ENCODE results near the gene HK3. TPM values are rescaled to one million over a fixed set of nuclear protein-coding genes. Genes with fewer than 3 reads are reported as not detected.

Gene HK3
- total RNA-seq, 2 donors from 2014 or later: 9.2 to 16.8 TPM

DNA sequence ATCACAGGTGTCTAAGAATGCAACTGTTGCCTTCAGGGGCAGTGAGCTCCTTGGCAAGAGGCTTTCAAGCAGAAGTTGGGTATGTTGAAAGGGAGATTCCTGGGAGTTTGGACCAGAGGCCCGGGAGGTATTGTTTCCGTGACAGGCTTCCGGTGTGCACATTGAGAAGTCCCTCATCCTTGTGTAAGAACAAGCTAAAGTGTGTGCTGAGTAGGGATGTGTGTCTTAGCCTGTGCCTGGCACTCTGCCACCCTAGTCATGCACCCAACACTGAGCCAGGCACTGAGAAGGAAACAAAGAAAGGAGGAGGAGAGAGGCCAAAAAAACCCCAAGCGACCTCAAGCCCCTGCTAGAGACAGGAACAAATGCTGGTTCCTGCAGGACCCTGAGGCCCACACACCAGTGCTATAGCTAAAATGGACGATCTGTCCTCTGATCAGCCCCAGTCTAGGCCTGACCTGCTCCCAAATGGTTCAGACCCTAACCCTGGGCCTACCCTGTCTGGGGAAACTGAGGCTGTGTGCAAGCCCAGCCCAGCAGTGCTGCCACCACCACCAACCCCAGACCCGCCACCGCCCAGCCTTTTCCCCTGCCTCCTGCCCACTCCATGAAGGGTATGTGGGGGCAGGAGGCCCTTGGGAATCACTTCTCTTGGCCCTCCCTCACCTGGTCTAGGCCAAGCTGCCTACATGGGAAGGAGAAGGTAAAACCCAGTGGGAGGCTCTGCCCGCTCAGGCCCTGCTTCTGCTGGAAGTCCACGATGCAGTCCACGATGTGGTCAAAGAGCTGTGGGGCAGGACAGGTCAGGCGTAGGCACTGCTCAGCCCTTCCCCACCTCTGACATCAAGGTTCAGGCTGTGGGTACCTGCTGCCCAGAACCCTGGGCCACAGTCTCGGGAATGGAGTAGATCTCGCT, 12.6 kb downstream of the HK3 start:
- DNase-seq (no peak), ATAC-seq (no peak)
- intact Hi-C loops (cut with DNase I): no loop called here

DNA sequence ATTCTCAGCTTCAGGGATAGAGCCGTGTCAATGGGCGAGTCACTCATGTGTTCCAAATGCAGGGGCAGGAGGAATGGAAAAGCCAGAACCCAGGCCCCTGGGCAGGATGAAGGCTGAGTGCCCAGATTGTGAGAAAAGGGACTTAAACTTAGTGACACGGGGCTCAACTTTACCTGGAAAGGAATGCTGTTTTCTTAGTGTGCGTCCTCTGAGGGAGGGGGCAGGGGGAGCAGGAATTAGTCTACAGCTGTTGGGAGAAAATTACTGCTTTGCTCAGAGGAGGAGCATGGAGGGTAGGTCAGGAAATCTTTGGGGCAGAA, 14.6 kb downstream of the HK3 start:
- intact Hi-C loops (cut with DNase I): no loop called here
- DNase-seq (no peak), ATAC-seq (no peak)

DNA sequence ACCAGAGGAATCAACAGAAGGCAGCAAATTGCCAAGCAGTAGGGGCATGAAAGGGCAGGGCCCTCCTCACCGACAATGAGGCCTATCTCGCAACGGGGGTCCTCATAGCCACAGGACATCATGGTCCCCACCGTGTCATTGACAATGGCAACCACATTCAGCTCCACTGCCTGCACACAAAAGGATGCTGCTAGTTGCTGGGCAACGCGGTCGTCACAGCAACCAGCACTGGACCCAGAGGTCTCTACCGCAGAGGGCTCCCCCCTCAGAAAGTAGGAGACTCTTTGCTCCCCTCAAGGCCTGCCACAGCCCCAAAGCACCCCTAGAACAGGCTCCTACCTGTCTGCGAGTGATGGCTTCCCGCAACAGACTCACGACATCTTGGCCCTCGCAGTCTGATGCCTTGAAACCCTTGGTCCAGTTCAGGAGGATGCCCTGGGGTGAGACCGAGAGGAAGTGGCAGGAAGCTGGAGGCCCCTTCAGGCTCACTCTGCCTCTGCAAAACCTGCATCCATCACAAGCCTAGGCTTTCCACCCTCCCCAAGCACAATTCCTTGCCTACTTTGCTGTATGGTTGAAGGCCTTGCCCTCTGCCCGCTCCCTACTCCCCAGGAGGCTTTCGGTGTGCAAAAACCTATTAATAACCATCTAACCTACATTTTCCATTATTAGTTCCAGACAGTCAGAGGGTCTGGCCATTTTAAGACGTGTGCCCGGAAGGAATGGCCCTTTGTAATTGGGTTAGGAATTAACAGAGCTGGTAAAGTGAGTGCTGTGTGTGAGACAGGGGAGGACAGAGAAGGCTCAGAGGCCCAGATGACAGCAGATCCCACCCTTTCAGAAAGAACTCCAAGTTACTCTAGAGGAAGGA, 15.2 kb downstream of the HK3 start:
- no peak for DNase-seq
- no peak for ATAC-seq
- intact Hi-C loops (cut with DNase I): no loop called here

DNA sequence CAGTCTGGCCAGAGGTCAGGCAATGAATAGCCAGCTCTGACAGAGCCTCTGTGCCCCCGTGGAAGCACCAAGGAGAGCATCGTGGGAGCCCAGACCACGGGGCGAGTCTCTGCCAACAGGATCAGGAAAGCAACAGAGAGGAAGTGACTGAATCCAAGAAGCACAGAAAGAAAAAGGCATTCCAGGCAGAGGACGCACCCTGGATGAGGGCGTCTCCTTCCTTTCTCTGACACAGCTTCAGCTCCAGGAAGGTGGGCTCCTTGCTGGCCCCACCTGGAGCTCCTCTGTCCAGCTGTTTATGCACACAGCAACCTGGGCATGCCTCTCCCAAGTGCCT, 16.6 kb downstream of the HK3 start:
- DNase-seq (no peak), ATAC-seq (no peak)
- intact Hi-C loops (cut with DNase I): no loop called here

DNA sequence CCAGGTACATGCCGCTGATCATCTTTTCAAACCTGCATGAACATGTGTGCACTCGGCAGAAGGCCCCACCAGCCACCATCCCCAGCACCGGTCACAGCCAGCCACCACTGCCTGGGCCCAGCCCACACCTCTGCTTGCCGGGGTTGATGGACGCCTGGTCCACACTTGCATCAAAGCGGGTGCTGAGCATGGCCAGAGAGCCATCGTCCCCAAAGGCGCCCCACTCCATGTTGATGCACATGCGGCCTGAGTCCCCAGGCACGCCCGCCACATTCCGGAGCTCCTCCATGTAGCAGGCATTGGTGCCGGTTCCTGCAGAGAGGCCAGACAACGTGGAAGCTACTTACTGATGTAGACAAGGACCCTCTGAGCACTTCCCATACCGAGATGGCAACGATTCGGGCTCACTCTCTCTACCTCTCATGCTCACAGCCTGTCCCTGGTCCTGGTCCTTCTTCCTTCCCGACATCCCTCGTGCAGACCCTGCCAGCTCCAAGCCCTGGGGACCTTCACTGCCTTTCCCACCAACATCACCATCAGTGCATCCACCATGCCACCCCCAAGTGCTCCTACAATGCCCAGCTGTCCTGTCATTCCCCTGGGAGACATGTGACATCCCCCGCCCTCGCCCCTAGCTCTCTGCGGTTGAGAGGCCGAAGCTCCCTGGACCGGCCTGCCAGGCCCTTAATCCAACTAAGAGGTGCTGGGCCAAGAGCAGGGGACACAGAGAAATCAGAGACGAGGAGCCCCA, 17.2 kb downstream of the HK3 start:
- intact Hi-C loops (cut with DNase I): no loop called here
- DNase-seq: no peak
- ATAC-seq: no peak

DNA sequence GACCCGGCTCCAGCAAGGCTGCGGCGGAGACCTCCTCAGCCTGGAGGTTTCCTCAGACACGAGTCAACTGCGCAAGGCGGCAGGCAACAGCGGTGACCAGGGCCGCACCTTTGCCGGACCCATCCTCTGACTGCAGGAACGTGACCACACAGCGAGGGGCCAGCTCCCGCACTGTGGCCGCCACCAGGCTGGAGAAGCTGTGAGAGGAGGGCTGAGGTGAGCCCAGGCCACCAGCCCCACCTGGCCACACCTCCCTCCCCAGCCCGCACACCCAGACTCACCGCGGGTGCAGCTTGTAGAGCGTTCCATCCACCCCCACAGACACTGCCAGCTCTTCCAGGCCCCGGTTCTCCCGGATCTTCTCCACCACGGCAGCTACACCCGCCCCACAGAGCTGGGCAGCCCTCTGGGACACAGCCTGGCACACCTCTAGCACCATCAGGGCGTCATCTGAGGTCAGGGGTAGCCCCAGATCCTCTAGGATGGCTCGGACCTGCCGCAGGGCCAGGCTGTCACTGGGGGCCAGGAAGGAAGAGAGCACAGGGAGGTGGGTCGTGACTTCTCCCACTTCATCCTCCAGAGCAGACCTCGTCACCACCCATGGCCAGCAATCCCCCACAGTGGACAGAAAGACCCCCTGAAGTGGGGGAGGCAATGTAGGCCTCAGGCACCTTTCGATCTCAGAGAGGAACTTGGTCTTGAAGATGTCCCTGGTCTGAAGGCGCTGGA, 18.0 kb downstream of the HK3 start:
- intact Hi-C loops (cut with DNase I): no loop called here
- DNase-seq (no peak), ATAC-seq (no peak)

DNA sequence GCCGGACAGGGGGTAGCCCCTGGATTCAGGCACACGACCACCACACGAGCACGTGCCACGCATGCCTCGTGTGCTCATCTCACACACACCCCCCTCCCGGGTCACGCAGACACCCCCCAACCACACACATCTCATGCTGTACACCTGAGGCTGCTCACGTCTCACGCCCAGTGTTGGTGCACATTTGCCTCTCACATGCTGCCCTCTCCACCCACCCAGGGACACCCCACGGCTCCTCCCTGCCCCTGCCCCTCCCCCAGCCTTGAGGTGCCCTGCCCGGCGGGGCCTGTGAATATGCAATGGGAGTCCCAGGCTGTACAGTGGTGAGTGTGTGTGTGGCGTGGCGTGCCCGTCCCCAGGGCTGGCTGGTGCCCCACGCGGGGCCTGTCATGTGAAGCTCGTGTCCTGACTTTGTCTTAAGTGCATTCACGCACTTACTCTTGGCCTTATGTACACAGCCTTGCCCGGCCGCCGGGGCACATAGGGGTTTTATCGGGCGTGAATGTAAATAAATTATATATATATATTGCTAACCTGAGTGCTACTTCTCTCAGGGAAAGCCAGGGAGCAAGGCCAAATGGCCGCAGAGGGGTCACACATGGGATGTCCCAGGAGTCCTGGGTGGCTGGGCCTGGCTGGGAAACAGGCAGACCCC, 18.7 kb downstream of the HK3 start:
- no peak for ATAC-seq
- DNase-seq: no peak
- intact Hi-C loops (cut with DNase I): no loop called here

DNA sequence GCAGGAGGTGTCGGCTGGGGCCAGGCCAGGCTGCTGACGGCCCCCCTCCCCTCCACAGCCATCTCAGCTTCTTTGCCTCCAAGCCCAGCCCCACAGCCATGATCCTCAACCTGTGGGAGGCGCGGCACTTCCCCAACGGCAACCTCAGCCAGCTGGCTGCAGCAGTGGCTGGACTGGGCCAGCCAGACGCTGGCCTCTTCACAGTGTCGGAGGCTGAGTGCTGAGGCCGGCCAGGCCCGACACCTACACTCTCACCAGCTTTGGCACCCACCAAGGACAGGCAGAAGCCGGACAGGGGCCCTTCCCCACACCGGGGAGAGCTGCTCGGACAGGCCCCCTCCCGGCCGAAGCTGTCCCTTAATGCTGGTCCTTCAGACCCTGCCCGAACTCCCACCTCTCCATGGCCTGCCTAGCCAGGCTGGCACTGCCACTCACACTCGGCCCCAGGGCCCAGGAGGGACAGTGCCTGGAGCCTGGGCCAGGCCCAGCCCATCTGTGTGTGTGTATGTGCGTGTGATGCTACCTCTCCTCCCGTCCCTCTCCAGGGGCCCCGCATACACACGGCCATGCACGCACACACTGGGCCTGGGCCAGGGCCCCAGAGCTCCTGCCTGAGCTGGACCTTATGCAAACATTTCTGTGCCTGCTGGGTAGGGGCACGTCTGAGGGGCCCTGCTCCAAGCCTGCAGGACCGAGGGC, 19.3 kb downstream of the HK3 start:
- no peak for ATAC-seq

DNA sequence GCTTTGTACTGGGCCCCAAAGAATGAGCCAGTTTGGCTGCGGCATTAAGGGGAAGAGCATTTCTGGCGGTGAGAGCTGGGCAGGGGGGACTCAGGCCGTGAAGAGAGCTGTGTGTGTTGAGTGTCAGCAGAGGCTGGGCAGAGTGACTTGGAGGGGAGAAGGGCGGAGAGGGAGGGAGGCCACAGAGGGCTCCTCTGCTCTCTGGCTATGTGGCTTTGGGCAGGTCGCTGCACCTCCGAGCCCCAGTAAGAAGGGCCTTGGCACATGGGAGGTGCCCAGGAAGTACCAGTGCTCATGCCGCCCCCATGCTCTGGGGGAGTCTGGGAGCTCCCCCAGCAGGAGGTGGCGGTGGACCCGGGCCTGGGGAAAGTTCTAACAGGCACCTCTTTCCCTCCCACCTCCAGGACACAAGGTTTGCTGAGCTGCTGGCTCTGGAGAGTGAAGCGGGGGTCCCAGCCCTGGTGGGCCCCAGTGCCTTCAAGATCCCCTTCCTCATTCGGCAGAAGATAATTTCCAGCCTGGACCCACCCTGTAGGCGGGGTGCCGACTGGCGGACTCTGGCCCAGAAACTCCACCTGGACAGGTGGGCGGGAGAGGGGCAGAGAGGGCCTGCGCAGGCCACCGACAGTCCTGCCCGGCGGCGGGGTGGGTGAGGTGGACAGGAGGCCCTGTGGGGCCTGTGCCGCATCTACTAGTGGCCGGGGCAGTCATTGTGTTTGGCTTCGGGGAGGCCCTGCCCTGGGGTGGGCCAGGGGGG, 20.1 kb downstream of the HK3 start:
- DNase-seq (no peak), ATAC-seq (no peak)
- intact Hi-C loops (cut with DNase I): no loop called here

More for the DNA sequence above, 19.3 kb downstream of the HK3 start:
- no peak for DNase-seq
- intact Hi-C loops (cut with DNase I): no loop called here

DNA sequence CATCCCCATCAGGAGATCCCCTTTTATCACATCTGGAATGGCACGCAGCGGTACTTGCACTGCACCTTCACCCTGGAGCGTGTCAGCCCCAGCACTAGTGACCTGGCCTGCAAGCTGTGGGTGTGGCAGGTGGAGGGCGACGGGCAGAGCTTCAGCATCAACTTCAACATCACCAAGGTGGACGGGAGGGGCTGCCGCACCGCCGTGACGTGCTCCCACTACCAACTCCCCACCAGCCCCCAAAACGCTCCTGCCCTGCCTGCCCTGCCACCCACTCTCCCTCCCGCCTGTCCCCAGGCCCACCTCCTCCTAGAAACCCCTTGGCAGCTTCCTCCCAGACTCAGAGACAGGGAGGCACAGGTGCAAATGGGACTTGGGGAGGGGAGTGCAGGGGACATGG, 20.7 kb downstream of the HK3 start:
- DNase-seq: no peak
- ATAC-seq: no peak
- intact Hi-C loops (cut with DNase I): no loop called here

DNA sequence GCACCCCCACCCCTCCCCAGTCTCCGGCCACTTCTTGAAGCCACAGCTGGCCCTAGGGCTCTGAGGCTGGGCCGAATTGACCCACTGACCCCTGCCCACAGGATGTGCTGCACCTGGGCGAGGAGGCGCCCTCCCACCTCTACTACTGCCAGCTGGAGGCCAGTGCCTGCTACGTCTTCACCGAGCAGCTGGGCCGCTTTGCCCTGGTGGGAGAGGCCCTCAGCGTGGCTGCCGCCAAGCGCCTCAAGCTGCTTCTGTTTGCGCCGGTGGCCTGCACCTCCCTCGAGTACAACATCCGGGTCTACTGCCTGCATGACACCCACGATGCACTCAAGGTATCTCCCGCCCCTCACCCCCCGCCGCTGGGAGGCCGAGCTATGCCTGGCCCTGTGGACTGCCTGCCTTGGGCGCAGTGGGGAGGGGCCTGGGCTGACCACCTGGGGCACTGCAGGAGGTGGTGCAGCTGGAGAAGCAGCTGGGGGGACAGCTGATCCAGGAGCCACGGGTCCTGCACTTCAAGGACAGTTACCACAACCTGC, 21.3 kb downstream of the HK3 start:
- no peak for DNase-seq
- intact Hi-C loops (cut with DNase I): no loop called here
- ATAC-seq: no peak

DNA sequence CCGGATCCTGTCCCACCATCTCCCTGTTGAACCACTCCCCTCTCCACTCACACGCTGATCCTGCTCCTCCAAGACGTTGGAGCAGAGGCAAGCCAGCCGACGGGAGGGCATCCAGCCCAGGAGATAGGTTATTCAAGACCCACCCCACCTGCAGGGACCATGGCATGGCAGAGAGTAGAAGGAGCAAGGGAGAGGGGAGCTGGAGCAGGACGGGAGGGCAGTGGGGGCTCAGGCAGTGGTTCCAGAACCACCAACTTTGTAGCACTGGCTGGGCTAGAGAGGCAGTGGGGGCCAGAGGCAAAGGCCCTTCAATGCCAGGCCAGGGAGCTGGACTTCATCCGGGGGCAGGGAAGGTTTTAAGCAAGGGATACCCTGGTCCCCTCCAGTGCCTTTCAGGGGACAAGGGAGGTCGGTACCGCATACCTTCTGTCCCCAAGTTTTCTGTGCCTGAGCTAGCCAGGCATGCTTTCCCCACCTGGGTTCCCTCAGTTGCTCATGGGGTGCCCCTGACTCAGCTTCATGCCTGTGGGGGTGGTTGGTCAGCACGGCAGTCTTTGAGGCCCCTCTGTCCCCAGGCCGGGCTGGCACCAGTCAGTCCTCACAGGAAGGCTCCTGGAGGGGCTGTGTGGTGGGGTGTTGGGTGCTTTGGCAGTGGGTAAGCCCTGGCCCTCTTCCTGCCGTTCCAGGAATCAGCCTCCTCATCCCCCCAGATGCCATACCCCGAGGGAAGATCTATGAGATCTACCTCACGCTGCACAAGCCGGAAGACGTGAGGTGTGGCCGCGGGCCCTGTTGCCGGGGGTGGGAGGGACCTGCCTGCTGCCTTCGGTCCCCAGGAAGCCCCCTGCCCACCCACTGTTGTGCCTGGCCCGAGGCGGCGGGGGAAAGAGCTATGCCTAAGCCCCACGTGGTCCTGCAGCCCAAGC, 22.4 kb downstream of the HK3 start:
- ATAC-seq: no peak
- intact Hi-C loops (cut with DNase I): no loop called here
- no peak for DNase-seq

DNA sequence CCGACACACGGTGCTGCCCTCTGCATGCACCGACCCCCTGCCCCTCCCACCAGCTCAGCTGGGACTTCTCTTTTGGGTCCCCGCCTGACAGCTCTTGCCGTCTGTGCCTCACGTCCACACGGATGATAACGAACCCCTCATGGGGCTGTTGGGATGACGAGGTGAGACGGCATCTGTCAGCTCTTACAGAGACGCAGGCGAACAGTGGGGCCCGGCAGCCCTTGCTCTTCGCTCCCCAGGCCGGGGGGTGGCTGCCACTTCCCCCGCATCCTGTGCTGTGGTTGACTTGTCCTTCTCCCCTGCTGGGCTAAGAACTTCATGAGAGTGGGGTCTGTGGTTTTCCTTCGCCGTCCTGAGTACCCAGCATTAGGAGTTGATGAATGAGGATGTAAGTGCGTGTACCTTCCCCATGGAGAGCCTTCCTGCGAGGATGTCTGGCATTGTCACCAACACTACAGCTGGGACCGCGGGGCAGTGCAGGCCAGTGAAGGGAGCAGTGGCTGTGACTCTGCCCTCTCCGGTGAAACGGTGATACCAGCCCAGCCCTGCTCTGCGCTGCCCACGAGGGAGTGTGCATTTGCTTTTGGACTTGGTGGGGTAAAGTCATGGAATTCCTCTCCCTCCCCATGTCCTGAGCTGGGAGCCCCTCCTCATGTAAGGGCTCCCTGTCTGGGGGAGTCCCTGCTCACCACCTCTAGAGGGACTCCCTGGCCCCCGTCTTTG, 23.2 kb downstream of the HK3 start:
- DNase-seq (no peak), ATAC-seq (no peak)
- intact Hi-C loops (cut with DNase I): no loop called here

DNA sequence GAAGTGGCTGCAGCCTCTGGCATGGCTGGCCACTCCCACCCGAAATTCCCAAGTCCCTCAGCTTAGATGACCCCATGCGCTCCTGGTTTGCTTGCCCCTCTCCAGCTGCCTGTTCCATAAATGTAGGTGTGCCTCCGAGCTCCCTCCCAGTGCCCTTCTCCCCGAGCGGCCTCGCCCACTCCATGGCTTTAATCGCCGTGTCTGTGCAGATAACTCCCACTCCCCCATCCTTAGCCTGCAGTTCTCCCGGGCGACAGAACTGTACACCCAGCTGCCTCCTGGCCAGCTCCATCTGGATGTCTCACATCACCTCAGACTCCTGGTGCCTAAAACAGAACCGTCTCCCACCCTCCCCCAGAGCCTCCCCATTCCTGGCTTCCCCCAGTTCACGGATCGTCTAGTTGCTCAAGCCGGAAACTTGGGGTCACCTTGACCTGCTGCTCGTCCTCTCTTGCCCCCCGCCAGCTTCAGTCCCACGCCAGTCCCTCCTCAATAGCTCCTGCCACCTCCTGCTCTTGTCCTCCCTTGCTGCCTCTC, 24.1 kb downstream of the HK3 start:
- DNase-seq: no peak
- intact Hi-C loops (cut with DNase I): no loop called here
- ATAC-seq: no peak

DNA sequence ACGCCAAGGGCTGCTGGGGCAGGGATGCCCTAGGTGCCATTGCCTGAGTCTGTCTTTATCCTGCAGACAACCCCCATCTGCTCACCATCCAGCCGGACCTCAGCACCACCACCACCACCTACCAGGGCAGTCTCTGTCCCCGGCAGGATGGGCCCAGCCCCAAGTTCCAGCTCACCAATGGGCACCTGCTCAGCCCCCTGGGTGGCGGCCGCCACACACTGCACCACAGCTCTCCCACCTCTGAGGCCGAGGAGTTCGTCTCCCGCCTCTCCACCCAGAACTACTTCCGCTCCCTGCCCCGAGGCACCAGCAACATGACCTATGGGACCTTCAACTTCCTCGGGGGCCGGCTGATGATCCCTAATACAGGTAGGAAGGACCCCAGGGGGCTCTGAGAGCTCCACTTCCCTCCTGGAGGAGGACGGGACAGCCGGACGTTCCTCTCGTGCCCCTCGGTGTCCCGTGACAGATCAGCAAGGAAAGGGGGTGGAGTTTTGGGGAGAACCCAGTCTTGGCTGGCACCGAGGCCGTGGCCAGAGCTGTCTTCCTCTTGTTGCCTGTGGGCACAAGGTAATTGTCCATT, 24.9 kb downstream of the HK3 start:
- intact Hi-C loops (cut with DNase I): no loop called here
- ATAC-seq (no peak), DNase-seq (no peak)

Data from left cardiac atrium (tissue), 4 donors.